Endothelial cell (in vitro differentiated cells): Measurements from ENCODE around the gene EXOSC9. TPM values are rescaled to one million over a fixed set of nuclear protein-coding genes. Genes with fewer than 3 reads are reported as not detected.
A peak's percentile ranks its signal among the peaks of the same experiment; 100 is the strongest.

Experiments used
- DNase-seq: peaks from one replicate; pipeline ENCODE4 v3.0.0; 2021; ENCODE audit warnings: low spot score
- H3K27ac Mint-ChIP-seq: one replicate; pipeline ENCODE4 v1.8.0; 2021; ENCODE audit warnings: mixed read lengths, inconsistent platforms; ENCODE audit not compliant: unreplicated experiment
- H3K27me3 Mint-ChIP-seq: one replicate; pipeline ENCODE4 v1.8.0; 2021; ENCODE audit warnings: mild to moderate bottlenecking, moderate library complexity, mixed read lengths, inconsistent platforms; ENCODE audit not compliant: unreplicated experiment
- H3K36me3 Mint-ChIP-seq: one replicate; pipeline ENCODE4 v1.8.0; 2021; ENCODE audit warnings: mild to moderate bottlenecking, low read depth, mixed read lengths, inconsistent platforms; ENCODE audit not compliant: unreplicated experiment
- H3K4me1 Mint-ChIP-seq: one replicate; pipeline ENCODE4 v1.8.0; 2021; ENCODE audit warnings: mild to moderate bottlenecking, mixed read lengths, inconsistent platforms; ENCODE audit not compliant: unreplicated experiment
- H3K4me3 Mint-ChIP-seq: one replicate; pipeline ENCODE4 v1.8.0; 2021; ENCODE audit warnings: mild to moderate bottlenecking, mixed read lengths, inconsistent platforms; ENCODE audit not compliant: unreplicated experiment
- H3K9me3 Mint-ChIP-seq: one replicate; pipeline ENCODE4 v1.8.0; 2021; ENCODE audit warnings: mixed read lengths, inconsistent platforms; ENCODE audit not compliant: unreplicated experiment
- CTCF ChIP-seq: fragments of 200-600 bp; sonication (generic); IDR thresholded peaks from one replicate; pipeline ENCODE4 v1.5.0; 2021; ENCODE audit warnings: antibody characterized with exemption; ENCODE audit not compliant: unreplicated experiment
- total RNA-seq: library from RNA; stranded (reverse); fragmentation: NEBNext Ultra II Directional; extraction: Animal tissue kit (Norgen Biotek cat#: 25700); gene quantifications from one replicate; pipeline ENCODE4 v1.2.1, GENCODE V29; 2021; ENCODE audit not compliant: unreplicated experiment

Gene EXOSC9
- total RNA-seq, 1 donor from 2014 or later, result 29.3 TPM

DNA sequence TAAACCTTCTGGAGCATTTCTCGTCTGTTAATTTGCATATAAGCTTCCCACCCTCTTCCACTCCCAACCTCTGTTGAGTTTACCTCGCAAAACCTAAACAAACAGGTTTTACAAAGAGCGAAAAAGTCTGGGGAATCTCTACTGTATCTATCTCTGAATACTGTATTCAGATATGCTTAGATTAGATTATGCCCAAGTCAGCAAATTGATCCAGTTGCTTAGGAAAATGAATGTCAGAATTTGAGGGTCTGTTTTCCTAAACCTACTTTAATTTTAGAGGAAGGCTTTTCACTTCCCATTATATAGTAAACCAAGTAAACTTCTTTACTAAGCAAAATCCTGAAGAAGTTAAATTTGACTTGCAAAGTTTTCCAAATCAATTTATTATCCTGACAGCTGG, 15.9 kb downstream of the EXOSC9 start:
- H3K36me3 Mint-ChIP-seq, result peaks cover 14% of the 10 kb centered on the region

DNA sequence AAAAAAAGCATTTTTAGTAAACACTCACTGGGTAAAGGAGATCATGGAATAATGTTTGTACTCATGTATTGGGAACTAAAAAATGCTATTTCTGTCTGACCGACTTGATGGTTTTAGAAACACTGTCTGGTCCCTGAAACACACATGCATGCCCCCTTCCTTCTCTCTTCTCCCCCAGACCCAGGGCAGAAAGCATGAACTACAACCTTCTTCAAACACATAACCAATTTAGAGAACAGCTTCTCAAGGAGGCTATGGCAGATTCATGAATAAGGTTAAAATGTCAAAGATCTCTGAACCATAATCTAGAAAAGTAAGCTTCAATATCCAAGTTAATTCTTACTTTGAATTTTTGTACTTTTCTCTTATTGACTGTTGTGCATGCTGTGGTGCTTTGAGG, 16.6 kb downstream of the EXOSC9 start:
- Mint-ChIP-seq H3K4me3 (no peak overlapping the region), H3K36me3 (peaks cover 10% of the 10 kb centered on the region), H3K27me3 (peaks cover 1% of the 10 kb centered on the region)

More for the DNA sequence above, 15.9 kb downstream of the EXOSC9 start:
- H3K9me3 Mint-ChIP-seq, result no peaks in the 10 kb centered on the region
- no peaks in the 10 kb centered on the region for H3K4me1 Mint-ChIP-seq
- no peak overlapping the region for H3K4me3 Mint-ChIP-seq
- no peaks in the 10 kb centered on the region for H3K27me3 Mint-ChIP-seq
- no peak for TF ChIP-seq CTCF
- no peak for DNase-seq
- no peak overlapping the region for H3K27ac Mint-ChIP-seq

DNA sequence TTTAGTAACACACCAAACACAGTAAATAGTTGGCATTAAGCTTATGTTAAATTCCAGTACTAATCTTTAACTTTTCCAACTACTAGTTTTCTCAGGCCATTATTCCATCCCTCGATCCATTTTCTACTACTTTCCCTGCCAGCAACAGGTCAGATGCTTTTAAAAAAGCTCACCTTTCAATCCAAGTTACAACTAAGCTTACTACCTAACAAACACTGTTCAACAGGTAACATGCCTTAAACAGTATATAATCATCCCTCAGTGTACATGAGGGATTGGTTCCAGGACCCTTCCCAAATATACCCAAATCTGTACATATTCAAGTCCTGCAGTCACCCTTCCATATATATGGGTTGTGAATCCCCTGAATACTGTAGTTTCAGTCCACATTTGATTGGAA, 17.1 kb downstream of the EXOSC9 start:
- no peak overlapping the region for H3K27ac Mint-ChIP-seq
- H3K4me3 Mint-ChIP-seq, result no peak overlapping the region
- no peak for TF ChIP-seq CTCF
- peaks cover 10% of the 10 kb centered on the region for H3K36me3 Mint-ChIP-seq
- no peak for DNase-seq
- H3K4me1 Mint-ChIP-seq, result peaks cover 5% of the 10 kb centered on the region
- H3K27me3 Mint-ChIP-seq, result peaks cover 5% of the 10 kb centered on the region
- H3K9me3 Mint-ChIP-seq, result no peaks in the 10 kb centered on the region

More for the DNA sequence above, 16.6 kb downstream of the EXOSC9 start:
- Mint-ChIP-seq H3K9me3 (no peaks in the 10 kb centered on the region), H3K4me1 (peaks cover 5% of the 10 kb centered on the region), H3K27ac (no peak overlapping the region)
- no peak for DNase-seq
- TF ChIP-seq CTCF, result no peak

GRCh38 chr4:121819216-121819965, 18.3 kb downstream of the EXOSC9 start:
- Mint-ChIP-seq H3K4me3 (no peak overlapping the region), H3K27ac (no peak overlapping the region), H3K27me3 (peaks cover 10% of the 10 kb centered on the region), H3K4me1 (peaks cover 5% of the 10 kb centered on the region), H3K9me3 (no peaks in the 10 kb centered on the region), H3K36me3 (peaks cover 12% of the 10 kb centered on the region)
- no peak for DNase-seq
- no peak for TF ChIP-seq CTCF

GRCh38 chr4:121822047-121822446, 20.9 kb downstream of the EXOSC9 start:
- no peak for DNase-seq
- peaks cover 10% of the 10 kb centered on the region for H3K27me3 Mint-ChIP-seq
- no peak for TF ChIP-seq CTCF
- peak overlapping the region; percentile 99 for H3K4me3 Mint-ChIP-seq
- peaks cover 9% of the 10 kb centered on the region for H3K36me3 Mint-ChIP-seq
- H3K27ac Mint-ChIP-seq, result no peak overlapping the region
- H3K9me3 Mint-ChIP-seq, result no peaks in the 10 kb centered on the region
- peaks cover 5% of the 10 kb centered on the region for H3K4me1 Mint-ChIP-seq
